Rectal smooth muscle tissue (tissue), 1 donor: ENCODE results near the gene MBTD1.

Experiments used
- H3K27ac ChIP-seq: one replicate; pipeline ENCODE4 v1.7.0; 2013; ENCODE audit warnings: low read depth, low read length, inconsistent platforms
- H3K27me3 ChIP-seq: one replicate; pipeline ENCODE4 v1.7.0; 2013; ENCODE audit warnings: low read length; ENCODE audit not compliant: control insufficient read depth, insufficient read depth
- H3K36me3 ChIP-seq: one replicate; pipeline ENCODE4 v1.7.0; 2013; ENCODE audit warnings: low read length; ENCODE audit not compliant: control insufficient read depth, insufficient read depth
- H3K4me1 ChIP-seq: one replicate; pipeline ENCODE4 v1.7.0; 2013; ENCODE audit warnings: low read length; ENCODE audit not compliant: control insufficient read depth, insufficient read depth
- H3K4me3 ChIP-seq: one replicate; pipeline ENCODE4 v1.7.0; 2013; ENCODE audit warnings: low read length
- H3K9ac ChIP-seq: one replicate; pipeline ENCODE4 v1.7.0; 2013; ENCODE audit warnings: low read length

The MBTD1 gene

DNA sequence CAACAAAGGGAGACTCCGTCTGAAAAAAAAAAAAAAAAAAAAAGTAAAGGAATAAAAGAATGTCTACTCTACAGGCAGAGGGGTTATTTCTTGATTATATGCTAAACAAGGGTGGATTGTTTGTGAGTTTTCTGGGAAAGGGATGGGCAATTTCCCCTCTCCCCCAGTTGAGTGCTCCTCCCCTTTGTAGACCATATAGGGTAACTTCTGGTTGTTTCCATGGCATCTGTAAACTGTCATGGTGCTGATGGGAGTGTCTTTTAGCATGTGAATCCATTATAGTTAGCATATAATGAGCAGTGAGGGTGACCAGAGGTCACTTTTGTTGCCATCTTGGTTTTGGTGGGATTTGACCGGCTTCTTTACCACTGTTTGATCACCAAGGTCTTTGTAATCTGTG lies 110.7 kb downstream of the MBTD1 start:
- H3K27ac ChIP-seq: no peak overlapping the region
- peaks cover 8% of the 10 kb centered on the region for H3K4me1 ChIP-seq
- no peak overlapping the region for H3K4me3 ChIP-seq

DNA sequence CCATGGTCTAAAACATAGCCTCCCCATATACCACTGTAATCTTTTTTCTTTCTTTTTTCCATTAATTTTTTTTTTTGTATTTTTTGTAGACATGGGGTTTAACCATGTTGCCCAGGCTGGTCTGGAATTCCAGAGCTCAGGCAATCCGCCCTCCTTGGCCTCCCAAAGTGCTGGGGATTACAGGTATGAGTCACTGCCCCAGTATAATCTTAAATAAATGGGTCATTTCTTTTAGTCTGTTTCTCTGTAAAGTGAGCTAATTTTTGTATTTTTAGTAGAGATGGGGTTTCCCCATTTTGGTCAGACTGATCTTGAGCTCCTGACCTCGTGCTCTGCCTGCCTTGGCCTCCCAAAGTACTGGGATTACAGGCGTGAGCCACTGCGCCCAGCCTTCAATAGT lies 112.2 kb downstream of the MBTD1 start:
- H3K27ac ChIP-seq: no peak overlapping the region
- H3K36me3 ChIP-seq: no peaks in the 10 kb centered on the region
- H3K27me3 ChIP-seq: no peaks in the 10 kb centered on the region
- no peak overlapping the region for H3K4me3 ChIP-seq
- peaks cover 2% of the 10 kb centered on the region for H3K4me1 ChIP-seq
- no peak overlapping the region for H3K9ac ChIP-seq

More for the DNA sequence above, 110.7 kb downstream of the MBTD1 start:
- Histone ChIP-seq H3K9ac (no peak overlapping the region), H3K36me3 (no peaks in the 10 kb centered on the region), H3K27me3 (no peaks in the 10 kb centered on the region)

DNA sequence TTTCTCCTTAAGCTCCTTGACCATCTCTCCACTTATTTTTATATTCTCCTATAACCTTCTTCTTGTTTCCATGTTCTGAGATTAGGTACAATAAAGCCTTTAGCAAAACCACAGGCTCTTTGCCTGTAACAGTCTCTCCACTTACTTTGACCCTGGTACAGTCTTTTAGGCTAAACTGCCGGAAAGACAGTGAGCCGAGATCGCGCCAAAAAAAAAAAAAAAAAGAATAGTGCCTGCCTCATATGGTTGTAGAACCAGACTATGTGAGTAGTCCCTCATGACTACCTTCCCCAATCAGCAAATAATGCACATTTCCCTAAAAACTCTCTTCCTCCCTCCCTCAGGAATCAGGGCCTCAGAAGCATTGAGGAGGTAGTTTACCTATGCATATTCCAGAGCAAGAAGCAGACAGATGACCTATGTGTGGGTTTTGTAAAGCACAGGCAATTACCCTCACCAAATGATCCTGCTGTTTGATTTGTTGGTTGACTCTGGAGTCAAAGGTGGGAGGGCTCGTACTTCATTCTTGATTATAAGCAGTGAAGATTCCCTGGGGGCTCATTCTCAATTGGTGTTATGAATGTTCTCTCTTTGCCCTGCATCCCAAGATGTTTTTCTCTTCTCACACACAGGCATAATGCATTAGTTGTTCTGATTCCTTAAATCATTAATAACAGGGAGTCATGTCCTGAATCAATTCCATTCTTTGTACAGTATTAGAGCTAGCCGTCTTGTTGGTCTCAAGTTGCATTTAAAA lies 115.4 kb downstream of the MBTD1 start:
- Histone ChIP-seq H3K4me3 (no peak overlapping the region), H3K27me3 (no peaks in the 10 kb centered on the region), H3K4me1 (no peaks in the 10 kb centered on the region), H3K9ac (no peak overlapping the region), H3K36me3 (no peaks in the 10 kb centered on the region), H3K27ac (no peak overlapping the region)

DNA sequence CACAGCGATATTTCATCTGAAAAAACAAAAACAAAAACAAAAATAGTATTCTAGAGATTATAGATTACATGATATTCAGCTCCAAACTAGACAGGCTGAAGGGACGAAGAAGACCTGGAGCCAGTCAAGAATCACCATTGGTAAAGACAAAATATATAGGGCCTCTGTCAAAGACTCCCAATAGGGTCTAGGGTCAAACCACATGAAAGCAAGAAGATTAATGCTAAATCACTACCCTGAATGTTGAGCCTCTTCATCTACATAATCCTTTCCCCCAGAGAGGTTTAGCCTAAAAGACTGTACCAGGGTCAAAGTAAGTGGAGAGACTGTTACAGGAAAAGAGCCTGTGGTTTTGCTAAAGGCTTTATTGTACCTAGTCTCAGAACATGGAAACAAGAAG lies 117.3 kb downstream of the MBTD1 start:
- H3K36me3 ChIP-seq: no peaks in the 10 kb centered on the region
- H3K4me1 ChIP-seq: no peaks in the 10 kb centered on the region
- no peak overlapping the region for H3K4me3 ChIP-seq
- H3K27ac ChIP-seq: no peak overlapping the region
- H3K27me3 ChIP-seq: no peaks in the 10 kb centered on the region
- no peak overlapping the region for H3K9ac ChIP-seq

DNA sequence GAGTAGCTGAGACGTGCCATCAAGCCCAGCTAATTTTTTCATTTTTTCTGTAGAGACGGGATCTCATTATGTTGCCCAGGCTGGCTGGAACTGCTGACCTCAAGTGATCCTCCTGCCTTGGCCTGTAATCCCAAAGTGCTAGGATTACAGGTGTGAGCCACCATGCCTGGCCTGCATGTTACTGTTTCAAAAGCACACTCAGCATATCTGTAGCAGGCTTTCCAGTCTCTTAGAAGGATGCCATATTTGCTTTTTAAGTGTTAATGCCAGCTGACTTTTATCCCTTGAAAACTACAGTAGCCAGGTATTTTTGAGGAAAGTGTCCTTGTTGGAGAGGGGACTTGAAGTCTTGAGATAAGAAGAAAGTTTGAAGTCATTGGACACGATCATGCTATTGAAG lies 123.9 kb downstream of the MBTD1 start:
- no peak overlapping the region for H3K9ac ChIP-seq

DNA sequence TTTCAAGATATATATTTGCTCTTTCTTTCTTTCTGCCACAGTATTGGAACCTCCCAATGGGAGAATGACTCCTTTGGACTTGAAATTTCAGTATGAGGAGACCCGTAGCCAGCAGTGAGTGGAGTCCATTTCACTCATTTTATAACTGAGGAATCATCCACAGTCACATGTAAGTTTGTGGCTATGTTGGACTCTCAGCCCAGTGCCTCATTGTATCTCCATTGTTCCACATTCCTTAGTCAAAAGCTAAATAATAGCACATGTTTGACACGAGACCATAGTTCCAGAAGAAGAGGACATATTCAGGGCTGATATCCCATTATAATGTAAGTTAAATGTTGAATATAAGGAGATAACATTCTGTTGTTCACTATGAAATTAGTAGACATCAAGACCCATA lies 126.5 kb downstream of the MBTD1 start:
- Histone ChIP-seq H3K4me3 (no peak overlapping the region), H3K4me1 (no peaks in the 10 kb centered on the region), H3K36me3 (no peaks in the 10 kb centered on the region), H3K9ac (no peak overlapping the region), H3K27ac (no peak overlapping the region), H3K27me3 (no peaks in the 10 kb centered on the region)

More for the DNA sequence above, 123.9 kb downstream of the MBTD1 start:
- Histone ChIP-seq H3K27ac (no peak overlapping the region), H3K36me3 (no peaks in the 10 kb centered on the region), H3K4me1 (no peaks in the 10 kb centered on the region), H3K4me3 (no peak overlapping the region), H3K27me3 (no peaks in the 10 kb centered on the region)

DNA sequence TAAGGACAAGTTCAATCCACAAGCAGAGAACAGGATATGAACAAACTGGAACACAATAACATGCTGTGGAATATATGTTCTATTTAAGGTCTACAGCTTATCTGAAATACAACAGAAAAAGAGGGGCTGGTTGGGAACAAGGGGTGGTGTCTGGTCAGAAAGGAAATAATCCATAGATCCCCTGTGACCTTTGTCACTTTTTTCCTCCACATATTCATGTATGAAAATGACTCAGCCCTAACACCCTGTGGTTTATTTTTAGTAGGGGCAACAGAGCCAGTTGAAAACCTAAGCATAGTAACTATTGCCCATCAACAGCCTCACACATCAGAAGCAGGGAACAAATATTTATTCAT lies 126.9 kb downstream of the MBTD1 start:
- no peak overlapping the region for H3K9ac ChIP-seq
- H3K4me1 ChIP-seq: no peaks in the 10 kb centered on the region
- no peak overlapping the region for H3K27ac ChIP-seq

DNA sequence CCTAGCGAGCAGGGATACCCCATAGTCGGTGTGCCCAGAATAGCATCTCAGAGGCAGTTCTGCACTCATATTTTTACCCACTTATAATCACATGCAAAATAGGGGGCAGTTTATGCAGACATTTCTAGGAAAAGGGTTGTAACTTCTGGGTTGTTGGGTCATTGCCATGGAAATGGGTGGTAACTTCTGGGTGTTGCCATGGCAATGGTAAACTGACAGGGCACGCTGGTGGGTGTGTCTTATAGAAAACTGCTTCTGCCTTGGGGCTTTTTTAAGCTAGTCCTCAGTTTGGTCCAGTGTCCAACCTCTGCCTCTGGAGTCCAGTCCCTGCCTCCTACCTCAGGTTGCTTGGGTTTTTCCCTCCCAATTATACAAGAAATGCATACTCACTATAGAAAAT lies 131.8 kb downstream of the MBTD1 start:
- Histone ChIP-seq H3K4me1 (no peaks in the 10 kb centered on the region), H3K9ac (no peak overlapping the region), H3K4me3 (no peak overlapping the region), H3K27ac (no peak overlapping the region), H3K27me3 (no peaks in the 10 kb centered on the region), H3K36me3 (no peaks in the 10 kb centered on the region)

More for the DNA sequence above, 126.9 kb downstream of the MBTD1 start:
- H3K36me3 ChIP-seq: no peaks in the 10 kb centered on the region
- H3K4me3 ChIP-seq: no peak overlapping the region
- no peaks in the 10 kb centered on the region for H3K27me3 ChIP-seq
